H1 (cell line): ENCODE measurements around the gene ADGRG7. TPM values are rescaled to one million over a fixed set of nuclear protein-coding genes. Genes with fewer than 3 reads are reported as not detected.

Experiments used
- CBX8 ChIP-seq: fragments of 300-800, 300-1000 bp; sonication (generic); IDR thresholded peaks from 2 replicates; pipeline ENCODE4 v1.7.1; 2016; ENCODE audit warnings: low read depth, low read length, borderline replicate concordance
- HDAC2 ChIP-seq, 2 experiments: fragments of 300-600 bp in 1 of 2; sonication (generic) in 1 of 2; IDR thresholded peaks; 2 replicates each; pipeline ENCODE4 v1.6.1; 2011 to 2012; ENCODE audit warnings: low read depth in 2 of 2, low read length in 2 of 2, mild to moderate bottlenecking in 2 of 2, moderate library complexity in 2 of 2, borderline replicate concordance in 1 of 2, inconsistent platforms in 1 of 2
- KDM1A ChIP-seq: fragments of 200-600, 300-600 bp; sonication (generic); IDR thresholded peaks from 2 replicates; pipeline ENCODE4 v1.7.1; 2016; ENCODE audit warnings: mild to moderate bottlenecking, low read length, borderline replicate concordance
- polyA plus RNA-seq, 7 experiments: library from polyadenylated mRNA; depleted of rRNA in 3 of 7; stranded (reverse) in 5 of 7; unstranded in 2 of 7; fragments of >200 nt in 5 of 7; fragments of 200-250 nt in 2 of 7; gene quantifications; 1 replicate in 5 of 7; 2 replicates in 1 of 7; 4 replicates in 1 of 7; pipeline versions ENCODE4 v1.2.1 to v1.2.3, GENCODE V29; 2011 to 2013; ENCODE audit warnings: missing spikeins in 2 of 7, mixed read lengths in 2 of 7
- total RNA-seq: library from RNA; stranded (reverse); fragmentation: NEBNext Ultra II Directional; extraction: Animal tissue kit (Norgen Biotek cat#: 25700); gene quantifications from 2 replicates; pipeline ENCODE4 v1.2.1, GENCODE V29; 2021

ADGRG7 gene
- total and polyA plus RNA-seq, 2 of the 8 experiments (the other 6 are each of a cell fraction or from before 2014, with no cell fraction given) = not detected

GRCh38 chr3:100726706-100727105, 117.3 kb downstream of the ADGRG7 start (continued):
- TF ChIP-seq HDAC2 (IDR thresholded peaks at IDR 0.05; ENCODE audit: borderline replicate concordance in 1 of 2, low read depth in 2 of 2, low read length in 2 of 2) (no peak), CBX8 (no peak), KDM1A (no peak)
